Esophagus muscularis mucosa (tissue), 4 donors: ENCODE results near the gene PHYH. TPM values are rescaled to one million over a fixed set of nuclear protein-coding genes. Genes with fewer than 3 reads are reported as not detected.
"Not testable (repeated sequence)": the region's sequence is repeated elsewhere in the genome, so short reads cannot be mapped to it uniquely, and the experiment has no call there.

Experiments used
- DNase-seq: peaks from one replicate; pipeline ENCODE4 v3.0.0-alpha.2; 2017; ENCODE audit errors: extremely low spot score
- H3K27ac ChIP-seq, 4 donors: fragments of 200-600 bp; sonication (generic); replicated peaks in 1 of 4; 1 replicate in 3 of 4; 2 replicates in 1 of 4; pipeline ENCODE4 v1.5.1; 2016 to 2019; ENCODE audit warnings: mild to moderate bottlenecking in 1 of 4
- H3K27me3 ChIP-seq, 4 donors: fragments of 200-600 bp; sonication (generic); one replicate each; pipeline versions ENCODE4 v1.5.1 to v1.6.0; 2016 to 2019
- H3K36me3 ChIP-seq, 4 donors: fragments of 200-600 bp; sonication (generic); one replicate each; pipeline ENCODE4 v1.5.1; 2016 to 2019
- H3K4me1 ChIP-seq, 4 donors: fragments of 200-600 bp; sonication (generic); one replicate each; pipeline ENCODE4 v1.5.1; 2016 to 2019
- H3K4me3 ChIP-seq, 4 donors: fragments of 200-600 bp; sonication (generic); 1 replicate in 2 of 4; 2 replicates in 2 of 4; pipeline ENCODE4 v1.5.1; 2016 to 2019; ENCODE audit warnings: mild to moderate bottlenecking in 4 of 4, moderate library complexity in 1 of 4
- H3K9me3 ChIP-seq, 4 donors: fragments of 200-600 bp; sonication (generic); 1 replicate in 3 of 4; 2 replicates in 1 of 4; pipeline ENCODE4 v1.5.1; 2016 to 2019
- EP300 ChIP-seq: sonication (generic); formaldehyde crosslinking; IDR thresholded peaks from one replicate; pipeline ENCODE4 v1.6.1; 2017; ENCODE audit warnings: antibody characterized with exemption
- POLR2A ChIP-seq: fragments of 450-650 bp; IDR thresholded peaks from one replicate; pipeline ENCODE4 v1.6.1; 2017; ENCODE audit warnings: antibody characterized with exemption, moderate library complexity, mild to moderate bottlenecking, low read depth
- POLR2AphosphoS5 ChIP-seq, 2 donors: sonication (generic); formaldehyde crosslinking; IDR thresholded peaks; one replicate each; pipeline ENCODE4 v1.6.1; 2017; ENCODE audit warnings: antibody characterized with exemption in 2 of 2
- WGBS: methylation state at CpG from one replicate; pipeline ENCODE4 v1.1.5; 2018; 5-methylcytosine and 5-hydroxymethylcytosine counted together
- intact Hi-C: fragments of 100-400 bp; cut with DNase I; formaldehyde crosslinking; loops from one replicate; pipeline ENCODE4 v1.15.1; 2023
- total RNA-seq, 4 donors: library from RNA; depleted of rRNA; stranded (reverse); fragments of >200 nt; gene quantifications; one replicate each; pipeline versions ENCODE4 v1.1.0 to v1.2.1, GENCODE V29; 2016
- TF ChIP-seq, protein P1 (sequence below), 3 experiments: fragments of 200-600 bp in 2 of 3; fragments of 450-650 bp in 1 of 3; sonication (generic) in 2 of 3; IDR thresholded peaks; one replicate each; pipeline ENCODE4 v1.5.1; 2017 to 2019; ENCODE audit warnings: antibody characterized with exemption in 3 of 3, mild to moderate bottlenecking in 2 of 3, moderate library complexity in 1 of 3

The PHYH gene
- total RNA-seq, 4 donors from 2014 or later, result 29.3 to 42.8 (median 38.4) TPM

DNA sequence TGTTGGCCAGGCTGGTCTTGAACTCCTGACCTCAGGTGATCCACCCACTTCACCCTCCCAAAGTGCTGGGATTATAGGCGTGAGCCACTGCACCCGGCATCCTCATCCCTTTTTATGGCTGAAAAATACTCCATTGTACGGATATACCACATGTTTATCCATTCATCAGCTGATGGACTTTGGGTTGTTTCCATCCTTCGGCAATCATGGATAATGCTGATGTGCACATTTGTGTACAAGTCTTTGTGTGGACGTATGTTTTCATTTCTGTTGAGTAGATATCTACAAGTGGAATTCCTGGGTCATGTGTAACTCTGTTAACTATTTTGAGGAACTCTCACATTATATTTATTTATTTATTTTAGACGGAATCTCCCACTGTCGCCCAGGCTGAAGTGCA is 59.9 kb downstream of the PHYH start:
- 94% methylated on average over 7 of the region's 7 CpGs for WGBS
- Histone ChIP-seq H3K27ac (no peak overlapping the region), H3K36me3 (no peaks in the 10 kb centered on the region), H3K4me3 (no peak overlapping the region), H3K27me3 (peaks cover 0 to 4% (median 0%) of the 10 kb centered on the region in 4 donors), H3K4me1 (no peaks in the 10 kb centered on the region), H3K9me3 (no peaks in the 10 kb centered on the region)
- TF ChIP-seq POLR2AphosphoS5 (IDR thresholded peaks at IDR 0.05) (no peak), EP300 (no peak), POLR2A (no peak)
- TF ChIP-seq, protein P1, sequence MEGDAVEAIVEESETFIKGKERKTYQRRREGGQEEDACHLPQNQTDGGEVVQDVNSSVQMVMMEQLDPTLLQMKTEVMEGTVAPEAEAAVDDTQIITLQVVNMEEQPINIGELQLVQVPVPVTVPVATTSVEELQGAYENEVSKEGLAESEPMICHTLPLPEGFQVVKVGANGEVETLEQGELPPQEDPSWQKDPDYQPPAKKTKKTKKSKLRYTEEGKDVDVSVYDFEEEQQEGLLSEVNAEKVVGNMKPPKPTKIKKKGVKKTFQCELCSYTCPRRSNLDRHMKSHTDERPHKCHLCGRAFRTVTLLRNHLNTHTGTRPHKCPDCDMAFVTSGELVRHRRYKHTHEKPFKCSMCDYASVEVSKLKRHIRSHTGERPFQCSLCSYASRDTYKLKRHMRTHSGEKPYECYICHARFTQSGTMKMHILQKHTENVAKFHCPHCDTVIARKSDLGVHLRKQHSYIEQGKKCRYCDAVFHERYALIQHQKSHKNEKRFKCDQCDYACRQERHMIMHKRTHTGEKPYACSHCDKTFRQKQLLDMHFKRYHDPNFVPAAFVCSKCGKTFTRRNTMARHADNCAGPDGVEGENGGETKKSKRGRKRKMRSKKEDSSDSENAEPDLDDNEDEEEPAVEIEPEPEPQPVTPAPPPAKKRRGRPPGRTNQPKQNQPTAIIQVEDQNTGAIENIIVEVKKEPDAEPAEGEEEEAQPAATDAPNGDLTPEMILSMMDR (IDR thresholded peaks at IDR 0.05), result no peak
- intact Hi-C loops, result no loop called here
- no peak for DNase-seq

DNA sequence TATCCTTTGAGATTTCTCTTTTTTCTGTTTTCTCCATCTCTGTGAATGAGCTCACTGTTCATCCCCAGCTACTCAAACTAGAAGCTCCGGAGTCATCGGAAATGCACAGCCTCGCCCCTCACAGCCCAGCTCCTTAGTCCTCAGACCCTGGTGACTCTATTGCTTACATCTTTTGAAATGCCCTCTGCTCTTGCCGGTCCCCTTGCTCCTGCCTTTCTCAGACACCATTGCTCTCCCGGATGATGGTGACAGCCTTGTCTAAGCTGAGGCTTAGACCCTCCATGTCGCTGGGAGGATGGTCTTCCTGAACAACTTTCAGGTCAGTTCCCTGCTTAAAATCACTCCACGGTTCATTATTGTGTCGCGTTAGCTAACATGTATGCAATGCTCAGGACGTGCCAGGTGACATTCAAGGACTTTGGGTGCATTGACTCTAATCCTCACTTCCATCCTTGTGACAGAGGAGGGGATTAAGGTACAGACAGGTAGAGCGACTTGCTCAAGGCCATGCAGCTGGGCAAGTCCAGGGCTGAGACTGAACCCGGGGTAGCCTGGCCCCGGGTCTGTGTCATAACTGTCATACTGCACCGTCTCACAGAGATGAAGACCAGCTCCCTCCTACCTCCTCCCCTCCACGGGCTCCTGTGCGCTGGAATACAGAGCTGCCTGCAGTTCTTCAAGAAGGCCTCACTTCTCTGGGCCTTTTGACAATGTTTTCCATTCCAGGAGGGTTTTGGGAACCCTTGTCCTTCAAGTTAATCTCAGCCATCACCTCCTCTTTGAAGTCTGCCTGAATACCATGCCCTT is 61.4 kb downstream of the PHYH start:
- Histone ChIP-seq H3K4me3 (no peak overlapping the region), H3K27me3 (peaks cover 0 to 19% (median 0%) of the 10 kb centered on the region in 4 donors), H3K9me3 (no peaks in the 10 kb centered on the region), H3K27ac (no peak overlapping the region), H3K36me3 (no peaks in the 10 kb centered on the region), H3K4me1 (no peaks in the 10 kb centered on the region)
- no peak for DNase-seq
- intact Hi-C loops, result no loop called here
- TF ChIP-seq POLR2AphosphoS5 (IDR thresholded peaks at IDR 0.05) (no peak), EP300 (no peak), POLR2A (no peak)
- TF ChIP-seq, protein P1 (IDR thresholded peaks at IDR 0.05), result no peak
- WGBS, result 73% methylated on average over 16 of the region's 16 CpGs

DNA sequence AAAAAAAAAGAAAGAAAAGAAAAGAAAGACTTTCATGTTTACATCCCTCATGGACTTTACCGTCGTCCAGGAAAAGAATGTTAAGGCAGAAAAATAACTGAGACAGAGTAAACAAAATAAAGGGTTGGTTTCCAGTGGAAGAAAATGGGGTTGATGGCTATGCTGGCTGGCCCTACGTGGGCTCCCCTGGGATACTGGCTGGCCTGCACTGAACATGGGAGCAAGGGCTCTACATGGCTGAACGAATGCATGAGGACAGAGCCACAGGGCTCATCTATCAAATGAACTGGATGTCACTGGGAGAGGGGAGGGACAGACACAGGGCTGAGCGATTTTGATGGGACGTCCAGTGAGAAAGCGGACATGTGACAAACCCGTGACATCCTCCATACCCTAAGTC is 63.2 kb downstream of the PHYH start:
- TF ChIP-seq EP300 (no peak), POLR2AphosphoS5 (IDR thresholded peaks at IDR 0.05) (no peak), POLR2A (no peak)
- TF ChIP-seq, protein P1 (IDR thresholded peaks at IDR 0.05), result no peak
- intact Hi-C loops, result no loop called here
- H3K4me3 ChIP-seq, result no peak overlapping the region
- H3K36me3 ChIP-seq, result no peaks in the 10 kb centered on the region
- no peaks in the 10 kb centered on the region for H3K4me1 ChIP-seq
- H3K27ac ChIP-seq, result no peak overlapping the region
- DNase-seq, result no peak
- 83% methylated on average over 8 of the region's 8 CpGs for WGBS
- no peaks in the 10 kb centered on the region for H3K9me3 ChIP-seq
- H3K27me3 ChIP-seq, result peaks cover 0 to 22% (median 0%) of the 10 kb centered on the region in 4 donors

DNA sequence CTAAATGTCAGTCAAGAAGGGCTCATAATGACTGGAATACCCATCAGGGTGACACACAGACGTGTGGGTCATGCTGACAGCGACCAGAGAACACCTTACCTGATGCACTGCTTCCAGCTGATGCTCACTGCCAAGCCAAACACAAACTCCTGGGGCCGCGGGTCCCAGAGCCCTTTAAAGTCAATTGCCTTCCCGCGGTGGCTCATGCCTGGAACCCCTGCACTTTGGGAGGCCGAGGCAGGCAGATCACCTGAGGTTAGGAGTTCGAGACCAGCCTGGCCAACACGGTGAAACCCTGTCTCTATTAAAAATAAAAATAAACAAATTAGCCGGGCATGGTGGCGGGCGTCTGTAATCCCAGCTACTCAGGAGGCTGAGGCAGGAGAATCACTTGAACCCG is 65.1 kb downstream of the PHYH start:
- H3K4me1 ChIP-seq, intact Hi-C loops, DNase-seq, H3K4me3 ChIP-seq, H3K27ac ChIP-seq, H3K9me3 ChIP-seq, H3K36me3 ChIP-seq: not testable (repeated sequence)
- H3K27me3 ChIP-seq, result peaks cover 0 to 22% (median 0%) of the 10 kb centered on the region in 4 donors
- 88% methylated on average over 13 of the region's 13 CpGs for WGBS

DNA sequence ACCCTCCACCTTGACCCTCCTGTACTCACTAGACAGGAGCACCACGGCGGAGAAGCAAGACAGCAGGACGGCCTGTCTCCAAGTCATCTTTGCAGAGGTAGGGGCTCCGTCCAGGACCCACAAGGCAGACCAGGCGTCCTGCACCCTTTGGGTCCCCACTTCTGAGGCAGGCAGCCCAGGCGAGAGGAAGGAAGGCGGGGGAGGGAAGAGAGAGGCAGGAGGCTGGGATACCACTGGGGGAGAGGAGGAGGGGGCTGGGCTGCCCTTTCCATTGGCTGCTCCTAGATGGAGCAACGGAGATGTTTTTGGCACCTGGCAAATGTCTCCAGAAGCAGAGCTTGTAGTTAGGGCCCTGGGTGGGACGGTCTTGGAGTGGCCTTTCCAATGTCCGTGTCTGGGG is 65.7 kb downstream of the PHYH start, which contains the start of gene UCMA:
Gene UCMA (minus strand): TSS at position 203 of the 400 bp plus-strand sequence. CDS start 116 bp downstream, at position 87.
- Histone ChIP-seq H3K27ac (no peak within 1 kb of the TSS), H3K4me1 (no peaks in the 10 kb centered on the region), H3K4me3 (no peak within 1 kb of the TSS), H3K27me3 (peaks cover 0 to 22% (median 0%) of the 10 kb centered on the region in 4 donors), H3K36me3 (no peaks in the 10 kb centered on the region), H3K9me3 (no peaks in the 10 kb centered on the region)
- no peak for DNase-seq
- intact Hi-C loops, result no loop called here
- WGBS, result 69% methylated on average over 10 of the region's 10 CpGs
- no peak for TF ChIP-seq POLR2AphosphoS5 (IDR thresholded peaks at IDR 0.05)
- no peak for TF ChIP-seq POLR2A
- TF ChIP-seq, protein P1 (IDR thresholded peaks at IDR 0.05), result no peak
- TF ChIP-seq EP300, result no peak
